Measurements from ENCODE around the gene SPSB4.

- TF ChIP-seq CTCF (tag by site-specific recombination; IDR thresholded peaks at IDR 0.05) (no peak), ZBTB7A (tag by site-specific recombination; IDR thresholded peaks at IDR 0.05; ENCODE audit: low read depth) (no peak)
- TF ChIP-seq, protein P1, sequence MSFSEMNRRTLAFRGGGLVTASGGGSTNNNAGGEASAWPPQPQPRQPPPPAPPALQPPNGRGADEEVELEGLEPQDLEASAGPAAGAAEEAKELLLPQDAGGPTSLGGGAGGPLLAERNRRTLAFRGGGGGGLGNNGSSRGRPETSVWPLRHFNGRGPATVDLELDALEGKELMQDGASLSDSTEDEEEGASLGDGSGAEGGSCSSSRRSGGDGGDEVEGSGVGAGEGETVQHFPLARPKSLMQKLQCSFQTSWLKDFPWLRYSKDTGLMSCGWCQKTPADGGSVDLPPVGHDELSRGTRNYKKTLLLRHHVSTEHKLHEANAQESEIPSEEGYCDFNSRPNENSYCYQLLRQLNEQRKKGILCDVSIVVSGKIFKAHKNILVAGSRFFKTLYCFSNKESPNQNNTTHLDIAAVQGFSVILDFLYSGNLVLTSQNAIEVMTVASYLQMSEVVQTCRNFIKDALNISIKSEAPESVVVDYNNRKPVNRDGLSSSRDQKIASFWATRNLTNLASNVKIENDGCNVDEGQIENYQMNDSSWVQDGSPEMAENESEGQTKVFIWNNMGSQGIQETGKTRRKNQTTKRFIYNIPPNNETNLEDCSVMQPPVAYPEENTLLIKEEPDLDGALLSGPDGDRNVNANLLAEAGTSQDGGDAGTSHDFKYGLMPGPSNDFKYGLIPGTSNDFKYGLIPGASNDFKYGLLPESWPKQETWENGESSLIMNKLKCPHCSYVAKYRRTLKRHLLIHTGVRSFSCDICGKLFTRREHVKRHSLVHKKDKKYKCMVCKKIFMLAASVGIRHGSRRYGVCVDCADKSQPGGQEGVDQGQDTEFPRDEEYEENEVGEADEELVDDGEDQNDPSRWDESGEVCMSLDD (tag by site-specific recombination; IDR thresholded peaks at IDR 0.05) = no peak
Observed at GRCh38 chr3:141105828-141106628, 54.9 kb downstream of the SPSB4 start.
